ENCODE measurements around the gene ZNF346. TPM values are rescaled to one million over a fixed set of nuclear protein-coding genes. Genes with fewer than 3 reads are reported as not detected.

ZNF346 gene
- total and polyA plus RNA-seq, 2 of the 13 experiments (the other 11 are each of a cell fraction or from before 2014, with no cell fraction given) = 8.6 to 19.4 TPM

- TF ChIP-seq ESRRA (CRISPR knock-in tag; IDR thresholded peaks at IDR 0.05; ENCODE audit: low read depth) (peak; percentile 55; the same call in 1 of the 2 replicates), SSRP1 (CRISPR knock-in tag; IDR thresholded peaks at IDR 0.05) (no peak; the same call in 1 of the 2 replicates), XRCC5 (optimal IDR thresholded peaks at IDR 0.05; ENCODE audit: low read length) (no peak), ZFP36L2 (CRISPR knock-in tag; IDR thresholded peaks at IDR 0.05) (no peak), ZNF816 (CRISPR knock-in tag; IDR thresholded peaks at IDR 0.05; ENCODE audit: borderline replicate concordance) (no peak), EEA1 (CRISPR knock-in tag; IDR thresholded peaks at IDR 0.05; ENCODE audit: borderline replicate concordance) (no peak), SETDB1 (CRISPR knock-in tag; IDR thresholded peaks at IDR 0.05; ENCODE audit: borderline replicate concordance) (no peak), USF2 (IDR thresholded peaks at IDR 0.05; ENCODE audit: low read depth, low read length) (no peak), USF2 (CRISPR knock-in tag; IDR thresholded peaks at IDR 0.05; ENCODE audit: borderline replicate concordance) (no peak), REPIN1 (CRISPR knock-in tag; IDR thresholded peaks at IDR 0.05; ENCODE audit: borderline replicate concordance, low read depth) (peak; percentile 89), ZNF616 (CRISPR knock-in tag; IDR thresholded peaks at IDR 0.05; ENCODE audit: low read depth) (no peak), JARID2 (CRISPR knock-in tag; IDR thresholded peaks at IDR 0.05; ENCODE audit: insufficient replicate concordance) (no peak), ZNF142 (CRISPR knock-in tag; IDR thresholded peaks at IDR 0.05) (no peak), AHR (CRISPR knock-in tag; IDR thresholded peaks at IDR 0.05) (no peak), CBX1 (IDR thresholded peaks at IDR 0.05; ENCODE audit: low read depth) (no peak), GRHL1 (CRISPR knock-in tag; conservative IDR thresholded peaks at IDR 0.05) (no peak; the same call in 1 of the 2 replicates), MXD3 (CRISPR knock-in tag; IDR thresholded peaks at IDR 0.05) (no peak), ZNF282 (IDR thresholded peaks at IDR 0.05; ENCODE audit: partially characterized antibody) (no peak), KMT2A (CRISPR knock-in tag; IDR thresholded peaks at IDR 0.05) (no peak), RAD21 (CRISPR knock-in tag; IDR thresholded peaks at IDR 0.05) (peak; percentile 50; the same call in 1 of the 2 replicates)
These were observed 72.0 kb downstream of the ZNF346 start (continued) for GRCh38 chr5:177094224-177095087.
